Kidney (tissue), 14 donors: ENCODE measurements around the gene HS6ST1. TPM values are rescaled to one million over a fixed set of nuclear protein-coding genes. Genes with fewer than 3 reads are reported as not detected.

ENCODE experiments used
- DNase-seq, 5 donors: peaks; one replicate each; pipeline ENCODE4 v3.0.0-alpha.2; 2013 to 2020
- FAIRE-seq: peaks from 2 replicates; lab custom pipeline; 2012; peaks lifted over from hg19 to GRCh38; lab: Jason Lieb, UNC
- H3K27ac ChIP-seq, 2 donors: one replicate each; pipeline ENCODE4 v1.7.0; 2013; ENCODE audit warnings: low read depth in 2 of 2, low read length in 2 of 2, inconsistent platforms in 1 of 2
- H3K27me3 ChIP-seq: one replicate; pipeline ENCODE4 v1.7.1; 2013; ENCODE audit warnings: low read length, inconsistent platforms; ENCODE audit not compliant: control insufficient read depth, insufficient read depth
- H3K36me3 ChIP-seq, 3 donors: one replicate each; pipeline versions ENCODE4 v1.7.0 to v1.7.1; 2013; ENCODE audit warnings: low read length in 3 of 3, control low read depth in 1 of 3, inconsistent platforms in 1 of 3; ENCODE audit not compliant: insufficient read depth in 3 of 3, control insufficient read depth in 2 of 3
- H3K4me1 ChIP-seq, 3 donors: one replicate each; pipeline versions ENCODE4 v1.7.0 to v1.7.1; 2013; ENCODE audit warnings: low read length in 3 of 3, inconsistent platforms in 1 of 3, low read depth in 1 of 3; ENCODE audit not compliant: control insufficient read depth in 2 of 3, insufficient read depth in 2 of 3
- H3K4me3 ChIP-seq, 3 donors: one replicate each; pipeline versions ENCODE4 v1.7.0 to v1.8.1; 2013; ENCODE audit warnings: low read length in 3 of 3, control low read depth in 1 of 3, inconsistent platforms in 1 of 3
- H3K9ac ChIP-seq, 3 donors: one replicate each; pipeline versions ENCODE4 v1.7.0 to v1.7.1; 2013; ENCODE audit warnings: low read length in 3 of 3, control low read depth in 1 of 3, inconsistent platforms in 1 of 3
- H3K9me3 ChIP-seq, 3 donors: one replicate each; pipeline versions ENCODE4 v1.7.0 to v1.7.1; 2013; ENCODE audit warnings: low read length in 3 of 3, control low read depth in 1 of 3, inconsistent platforms in 1 of 3; ENCODE audit not compliant: control insufficient read depth in 2 of 3, insufficient read depth in 1 of 3
- intact Hi-C: fragments of 100-400 bp; cut with DNase I; formaldehyde crosslinking; loops from one replicate; pipeline ENCODE4 v1.11.1; 2022
- polyA plus RNA-seq: library from polyadenylated mRNA; stranded (reverse); fragments of 350-450 nt; fragmentation: Illumina TruSeq; extraction: RNeasy Lipid Tissue Mini Kit (QIAGEN cat#74804); gene quantifications from one replicate; pipeline ENCODE4 v1.2.3, GENCODE V29; 2014; ENCODE audit warnings: low read depth, low replicate concordance; ENCODE audit not compliant: insufficient read depth
- total RNA-seq: library from RNA; stranded (reverse); fragmentation: NEBNext Ultra II Directional; extraction: Animal tissue kit (Norgen Biotek cat#: 25700); gene quantifications from one replicate; pipeline ENCODE4 v1.2.1, GENCODE V29; 2021
- TF ChIP-seq, protein P1 (sequence below): IDR thresholded peaks from 3 replicates; pipeline ENCODE4 v1.5.1; 2012; ENCODE audit warnings: mild to moderate bottlenecking, moderate library complexity, borderline replicate concordance; ENCODE audit not compliant: insufficient read depth; ENCODE audit errors: extremely low read depth
- donor health status: control.
- donor health status: control.
- donor health status: control.
- donor health status: control.
- donor health status: control.
- donor health status: DM: yes; HTN: yes; CAD: no.
- donor health status: Normal renal cell carcinoma (clear cell type).

The HS6ST1 gene
- total and polyA plus RNA-seq, 2 donors from 2014 or later, result 49.6 to 73.9 TPM

DNA sequence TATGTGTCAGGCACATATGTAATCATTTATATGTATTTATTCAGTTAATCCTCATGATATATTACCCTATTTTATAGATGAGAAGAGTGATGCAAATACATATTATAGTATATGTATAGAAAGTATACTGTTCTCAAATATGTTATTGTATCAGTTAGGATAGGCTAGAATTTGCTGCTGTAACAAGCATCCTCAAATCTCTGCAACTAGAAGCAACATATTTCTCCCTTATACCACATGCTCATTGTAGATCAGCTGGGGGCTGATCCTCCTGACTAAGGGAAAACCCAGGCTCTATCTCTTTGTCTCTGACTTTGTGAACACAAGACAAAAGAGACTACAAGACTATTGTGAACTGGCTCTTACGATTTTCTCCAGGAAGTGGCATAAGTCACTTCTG, 24.8 kb upstream of the HS6ST1 start:
- no peaks in the 10 kb centered on the region for H3K27me3 ChIP-seq
- H3K9me3 ChIP-seq, result no peaks in the 10 kb centered on the region
- H3K9ac ChIP-seq, result no peak overlapping the region
- no peak for FAIRE-seq
- H3K36me3 ChIP-seq, result no peaks in the 10 kb centered on the region
- no peak overlapping the region for H3K27ac ChIP-seq
- DNase-seq, result no peak
- H3K4me1 ChIP-seq, result peaks cover 0 to 13% (median 11%) of the 10 kb centered on the region in 3 donors
- intact Hi-C loops, result no loop called here
- no peak overlapping the region for H3K4me3 ChIP-seq
- TF ChIP-seq, protein P1, sequence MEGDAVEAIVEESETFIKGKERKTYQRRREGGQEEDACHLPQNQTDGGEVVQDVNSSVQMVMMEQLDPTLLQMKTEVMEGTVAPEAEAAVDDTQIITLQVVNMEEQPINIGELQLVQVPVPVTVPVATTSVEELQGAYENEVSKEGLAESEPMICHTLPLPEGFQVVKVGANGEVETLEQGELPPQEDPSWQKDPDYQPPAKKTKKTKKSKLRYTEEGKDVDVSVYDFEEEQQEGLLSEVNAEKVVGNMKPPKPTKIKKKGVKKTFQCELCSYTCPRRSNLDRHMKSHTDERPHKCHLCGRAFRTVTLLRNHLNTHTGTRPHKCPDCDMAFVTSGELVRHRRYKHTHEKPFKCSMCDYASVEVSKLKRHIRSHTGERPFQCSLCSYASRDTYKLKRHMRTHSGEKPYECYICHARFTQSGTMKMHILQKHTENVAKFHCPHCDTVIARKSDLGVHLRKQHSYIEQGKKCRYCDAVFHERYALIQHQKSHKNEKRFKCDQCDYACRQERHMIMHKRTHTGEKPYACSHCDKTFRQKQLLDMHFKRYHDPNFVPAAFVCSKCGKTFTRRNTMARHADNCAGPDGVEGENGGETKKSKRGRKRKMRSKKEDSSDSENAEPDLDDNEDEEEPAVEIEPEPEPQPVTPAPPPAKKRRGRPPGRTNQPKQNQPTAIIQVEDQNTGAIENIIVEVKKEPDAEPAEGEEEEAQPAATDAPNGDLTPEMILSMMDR, result no peak

DNA sequence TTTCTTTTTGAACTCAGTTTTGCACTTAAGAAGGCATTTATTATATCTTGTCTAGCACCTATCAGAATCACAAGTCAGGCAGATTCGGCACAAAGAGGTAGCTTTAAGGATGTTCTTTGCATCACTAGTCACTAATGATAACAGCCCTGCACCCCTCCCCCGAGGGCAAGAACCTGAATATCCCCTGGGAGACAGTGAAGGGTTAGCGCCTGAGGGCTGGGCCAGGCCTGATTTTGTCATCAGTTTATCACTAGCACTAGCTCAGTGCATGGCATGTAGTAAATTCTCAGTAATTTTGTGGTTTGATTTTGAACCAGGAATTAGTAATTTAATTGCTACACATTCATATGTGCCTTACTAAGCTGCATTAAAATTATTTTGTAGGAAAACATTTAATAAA, 23.9 kb upstream of the HS6ST1 start:
- no peaks in the 10 kb centered on the region for H3K36me3 ChIP-seq
- no peaks in the 10 kb centered on the region for H3K27me3 ChIP-seq
- no peak overlapping the region for H3K27ac ChIP-seq
- H3K9me3 ChIP-seq, result no peaks in the 10 kb centered on the region
- TF ChIP-seq, protein P1, result no peak
- DNase-seq, result no peak
- H3K9ac ChIP-seq, result no peak overlapping the region
- FAIRE-seq, result no peak
- peaks cover 0 to 5% (median 3%) of the 10 kb centered on the region in 3 donors for H3K4me1 ChIP-seq
- H3K4me3 ChIP-seq, result no peak overlapping the region
- intact Hi-C loops, result no loop called here

DNA sequence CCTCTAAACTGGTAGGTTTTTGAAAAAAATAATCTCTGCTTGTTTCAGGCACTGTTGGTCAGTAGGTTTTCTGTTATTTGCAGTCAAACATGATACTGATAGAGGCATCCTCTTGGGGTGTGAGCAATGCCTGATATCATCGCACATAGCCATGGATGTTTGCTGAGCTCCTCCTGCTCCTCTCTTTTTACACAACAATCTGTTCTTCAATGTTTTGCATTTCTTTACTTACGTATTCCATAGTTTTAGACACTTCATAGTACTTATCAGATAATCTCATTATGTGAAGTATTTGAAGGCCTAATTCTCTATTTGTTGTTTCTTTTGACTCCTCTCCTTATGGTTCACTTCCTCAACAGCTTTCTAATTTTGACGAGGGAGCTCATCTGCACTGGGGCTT, 23.0 kb upstream of the HS6ST1 start:
- no peaks in the 10 kb centered on the region for H3K9me3 ChIP-seq
- FAIRE-seq (no peak), DNase-seq (no peak)
- intact Hi-C loops, result no loop called here
- no peak overlapping the region for H3K9ac ChIP-seq
- H3K27ac ChIP-seq, result no peak overlapping the region
- H3K36me3 ChIP-seq, result no peaks in the 10 kb centered on the region
- no peaks in the 10 kb centered on the region for H3K4me1 ChIP-seq
- no peaks in the 10 kb centered on the region for H3K27me3 ChIP-seq
- H3K4me3 ChIP-seq, result no peak overlapping the region
- TF ChIP-seq, protein P1, result no peak

DNA sequence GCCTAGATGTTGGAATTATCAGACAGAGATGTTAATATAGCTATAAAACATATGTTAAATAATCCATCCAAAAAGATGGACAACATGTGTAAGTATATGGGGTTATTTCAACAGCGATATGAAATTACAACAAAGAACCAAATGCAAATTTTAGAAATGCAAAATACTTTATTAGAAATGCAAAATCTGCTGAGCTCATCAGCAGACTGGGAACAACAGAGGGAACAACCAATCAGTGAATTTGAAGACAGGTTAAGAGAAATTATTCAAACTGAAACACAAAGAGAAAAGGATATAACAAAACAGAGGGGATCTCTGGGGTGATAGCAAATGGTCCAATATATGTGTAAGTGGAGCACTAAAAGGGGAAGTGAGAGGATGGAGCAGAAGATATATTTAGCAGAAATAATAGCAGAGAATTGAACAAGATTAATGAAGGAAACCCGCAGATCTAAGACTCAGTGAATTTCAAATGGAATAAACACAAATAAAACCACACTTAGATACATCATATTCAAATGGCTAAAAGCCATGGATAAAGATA, 13.5 kb upstream of the HS6ST1 start:
- H3K36me3 ChIP-seq, result no peaks in the 10 kb centered on the region
- TF ChIP-seq, protein P1, result no peak
- H3K9me3 ChIP-seq, result no peaks in the 10 kb centered on the region
- FAIRE-seq, result no peak
- no peak for DNase-seq
- H3K4me3 ChIP-seq, result no peak overlapping the region
- H3K27ac ChIP-seq, result no peak overlapping the region
- no peak overlapping the region for H3K9ac ChIP-seq
- intact Hi-C loops, result no loop called here
- H3K27me3 ChIP-seq, result no peaks in the 10 kb centered on the region
- no peaks in the 10 kb centered on the region for H3K4me1 ChIP-seq
